ENCODE data around the gene OTUD1. TPM values are rescaled to one million over a fixed set of nuclear protein-coding genes. Genes with fewer than 3 reads are reported as not detected.

Gene OTUD1
- total RNA-seq, 1 donor from 2014 or later: 14.2 TPM

- DNase-seq (ENCODE audit: extremely low read depth, low read depth, low spot score): no peak
Measured at GRCh38 chr10:23421397-23421796, 17.5 kb upstream of the OTUD1 start.

GRCh38 chr10:23422003-23422411 is 16.9 kb upstream of the OTUD1 start:
- DNase-seq (ENCODE audit: extremely low read depth, low read depth, low spot score): no peak

- DNase-seq (ENCODE audit: extremely low read depth, low read depth, low spot score): no peak
Measured at GRCh38 chr10:23432166-23432565, 6.7 kb upstream of the OTUD1 start.

- no peak for DNase-seq (ENCODE audit: extremely low read depth, low read depth, low spot score)
Measured at GRCh38 chr10:23432639-23433038, 6.2 kb upstream of the OTUD1 start.

GRCh38 chr10:23433701-23434100 is 5.2 kb upstream of the OTUD1 start:
- no peak for DNase-seq (ENCODE audit: extremely low read depth, low read depth, low spot score)

DNA sequence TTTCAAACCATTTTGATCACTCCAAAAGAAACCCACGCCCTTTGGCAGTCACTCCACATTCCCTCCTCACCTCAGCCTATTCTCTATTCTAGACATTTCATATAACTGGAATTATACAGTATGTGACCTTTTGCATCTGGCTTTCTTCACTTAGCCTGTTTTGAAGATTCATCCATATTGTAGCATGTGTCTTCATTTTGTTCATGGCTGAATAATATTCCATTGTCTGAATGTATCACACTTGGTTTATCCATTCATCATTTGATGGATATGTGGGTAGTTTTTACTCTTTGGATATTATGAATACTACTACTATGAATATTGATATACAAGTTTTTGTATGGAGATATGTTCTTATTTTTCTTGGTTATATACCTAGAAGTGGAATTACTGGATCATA is 3.5 kb upstream of the OTUD1 start:
- no peak for DNase-seq (ENCODE audit: extremely low read depth, low read depth, low spot score)

DNA sequence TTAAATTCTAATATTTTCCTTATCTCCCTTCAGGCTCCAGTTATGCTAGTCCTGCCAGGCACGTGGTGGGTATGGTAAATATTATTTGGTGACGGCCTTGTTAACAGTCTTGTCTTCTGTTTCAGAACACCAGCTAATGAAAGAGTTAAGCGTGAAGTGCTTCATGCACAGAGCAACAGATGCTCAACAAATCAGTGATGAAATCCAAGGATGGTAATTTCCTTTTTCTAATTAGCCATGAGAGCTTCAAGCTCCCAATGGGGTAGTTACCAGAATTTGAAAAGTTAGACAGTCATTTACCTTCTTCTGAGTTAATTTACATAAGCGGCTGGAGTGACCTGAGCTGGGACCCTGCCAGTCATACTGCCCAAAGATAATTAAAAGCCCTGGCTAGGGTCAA is 1.9 kb upstream of the OTUD1 start:
- DNase-seq (ENCODE audit: extremely low read depth, low read depth, low spot score): no peak

GRCh38 chr10:23437963-23438546 is 820 bp upstream of the OTUD1 start:
- no peak for DNase-seq (ENCODE audit: extremely low read depth, low read depth, low spot score)

DNA sequence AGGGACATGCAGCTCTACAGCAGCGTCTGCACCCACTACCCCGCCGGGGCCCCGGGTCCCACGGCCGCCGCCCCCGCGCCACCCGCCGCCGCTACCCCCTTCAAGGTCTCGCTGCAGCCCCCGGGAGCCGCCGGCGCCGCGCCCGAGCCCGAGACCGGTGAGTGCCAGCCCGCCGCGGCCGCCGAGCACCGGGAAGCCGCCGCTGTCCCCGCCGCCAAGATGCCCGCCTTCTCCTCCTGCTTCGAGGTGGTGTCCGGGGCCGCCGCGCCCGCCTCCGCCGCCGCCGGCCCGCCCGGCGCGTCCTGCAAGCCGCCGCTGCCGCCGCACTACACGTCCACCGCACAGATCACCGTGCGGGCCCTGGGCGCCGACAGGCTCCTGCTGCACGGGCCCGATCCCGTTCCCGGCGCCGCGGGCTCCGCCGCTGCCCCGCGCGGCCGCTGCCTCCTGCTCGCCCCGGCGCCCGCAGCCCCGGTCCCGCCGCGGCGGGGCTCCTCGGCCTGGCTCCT is 631 bp downstream of the OTUD1 start:
- DNase-seq (ENCODE audit: extremely low read depth, low read depth, low spot score): no peak

- no peak for DNase-seq (ENCODE audit: extremely low read depth, low read depth, low spot score)
Measured at GRCh38 chr10:23439961-23440889, 1.4 kb downstream of the OTUD1 start.

DNA sequence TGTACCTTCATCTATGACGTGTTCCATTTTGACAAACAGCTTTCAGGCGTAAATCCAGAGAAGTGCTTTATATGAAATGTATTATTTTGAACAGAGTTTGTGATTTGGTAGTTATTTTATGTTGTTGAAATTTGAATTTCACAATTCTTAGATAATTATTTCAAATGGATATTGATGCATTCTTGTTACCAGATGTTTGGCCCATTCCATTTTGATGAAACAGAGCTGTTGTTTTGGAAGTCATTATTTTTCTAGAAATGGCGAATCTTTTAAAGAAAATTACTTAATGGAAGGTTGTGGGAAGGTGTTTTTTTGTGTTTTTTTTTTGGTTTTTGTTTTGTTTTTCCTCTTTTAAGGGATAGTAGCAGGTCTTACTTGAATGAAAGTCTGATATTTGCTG is 2.4 kb downstream of the OTUD1 start:
- no peak for DNase-seq (ENCODE audit: extremely low read depth, low read depth, low spot score)

- DNase-seq (ENCODE audit: extremely low read depth, low read depth, low spot score): no peak
Measured at GRCh38 chr10:23442936-23443335, 4.1 kb downstream of the OTUD1 start.

DNA sequence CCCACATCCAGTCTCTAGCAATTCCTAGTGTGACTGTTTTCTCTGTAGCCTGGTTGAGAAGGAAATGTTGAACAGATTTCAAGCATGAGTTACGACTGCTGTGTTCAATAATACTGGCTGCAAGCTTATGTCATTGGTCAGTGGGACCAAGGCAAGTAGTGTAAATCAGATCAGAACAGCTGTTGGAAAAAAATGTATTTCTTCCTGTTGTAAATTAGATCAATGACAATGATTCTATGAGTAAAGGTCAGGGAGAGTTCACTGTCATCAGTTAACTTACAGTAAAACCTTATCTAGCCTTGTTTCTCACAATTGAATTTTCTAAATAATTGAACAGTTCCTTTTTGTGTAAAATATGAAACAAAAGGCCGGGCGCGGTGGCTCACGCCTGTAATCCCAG is 6.7 kb downstream of the OTUD1 start:
- peak; percentile 58 for DNase-seq (ENCODE audit: extremely low read depth, low read depth, low spot score)

- DNase-seq (ENCODE audit: extremely low read depth, low read depth, low spot score): no peak
Measured at GRCh38 chr10:23448323-23448722, 9.4 kb downstream of the OTUD1 start.

DNA sequence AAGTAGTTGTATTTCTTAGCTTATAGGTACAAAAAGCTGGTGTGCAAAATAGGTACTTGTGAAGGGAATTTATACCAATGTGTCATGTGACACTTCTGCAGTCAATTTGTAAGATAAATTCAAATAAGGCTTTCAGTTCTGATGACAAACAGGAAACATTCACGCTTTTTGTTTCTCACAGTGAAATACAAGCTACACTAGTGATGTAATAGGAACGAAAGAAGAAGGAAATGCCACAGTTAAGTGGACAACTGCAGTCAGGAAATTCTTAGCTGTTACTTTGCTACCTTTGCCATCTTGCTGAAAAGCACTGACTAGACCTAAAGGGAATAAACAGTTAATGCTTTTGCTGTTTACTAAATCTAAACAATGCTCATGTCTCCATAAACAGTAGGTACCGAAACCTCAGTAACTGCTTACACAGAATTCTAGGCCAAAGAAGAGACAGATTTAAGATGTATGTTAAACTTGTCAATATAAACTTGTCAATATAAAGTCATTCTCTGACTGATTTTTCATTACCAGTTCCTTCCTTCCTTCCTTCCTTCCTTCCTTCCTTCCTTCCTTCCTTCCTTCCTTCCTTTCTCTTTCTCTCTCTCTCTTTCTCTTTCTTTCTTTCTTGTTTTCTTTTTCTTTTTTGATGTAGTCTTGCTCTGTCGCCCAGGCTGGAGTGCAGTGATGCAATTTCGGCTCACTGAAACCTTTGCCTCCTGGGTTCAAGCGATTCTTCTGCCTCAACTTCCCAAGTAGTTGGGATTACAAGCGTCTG is 10.1 kb downstream of the OTUD1 start:
- peak; percentile 41 for DNase-seq (ENCODE audit: extremely low read depth, low read depth, low spot score)

- DNase-seq (ENCODE audit: extremely low read depth, low read depth, low spot score): no peak
Measured at GRCh38 chr10:23452033-23452655, 13.3 kb downstream of the OTUD1 start.

- no peak for DNase-seq (ENCODE audit: extremely low read depth, low read depth, low spot score)
Measured at GRCh38 chr10:23453465-23453864, 14.6 kb downstream of the OTUD1 start.

GRCh38 chr10:23457632-23458417 is 18.9 kb downstream of the OTUD1 start:
- DNase-seq (ENCODE audit: extremely low read depth, low read depth, low spot score): no peak

DNA sequence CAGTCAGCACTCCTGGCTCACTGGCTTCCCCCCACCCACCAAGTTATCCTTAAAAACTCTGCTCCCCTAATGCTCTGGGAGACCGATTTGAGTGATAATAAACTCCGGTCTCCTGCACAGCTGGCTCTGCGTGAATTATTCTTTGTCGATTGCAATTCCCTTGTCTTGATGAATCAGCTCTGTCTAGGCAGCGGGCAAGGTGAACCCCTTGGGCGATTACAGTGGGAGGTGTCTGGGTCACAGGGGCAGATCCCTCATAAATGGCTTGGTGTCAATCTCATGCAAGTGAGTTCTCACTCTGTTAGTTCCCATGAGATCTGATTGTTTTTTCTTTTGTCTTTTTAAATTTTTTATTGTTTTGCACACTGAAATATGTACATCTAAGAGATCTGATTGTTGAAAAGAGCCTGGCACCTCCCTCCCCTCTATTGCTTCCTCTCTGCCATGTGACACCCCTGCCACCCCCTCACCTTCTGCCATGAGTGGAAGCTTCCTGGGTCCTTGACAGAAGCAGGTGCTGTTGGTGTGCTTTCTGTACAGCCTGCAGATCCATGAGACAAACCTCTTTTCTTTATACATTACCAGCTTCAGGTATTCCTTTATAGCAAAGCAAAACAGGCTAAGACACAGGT is 20.5 kb downstream of the OTUD1 start:
- DNase-seq (ENCODE audit: extremely low read depth, low read depth, low spot score): no peak

DNA sequence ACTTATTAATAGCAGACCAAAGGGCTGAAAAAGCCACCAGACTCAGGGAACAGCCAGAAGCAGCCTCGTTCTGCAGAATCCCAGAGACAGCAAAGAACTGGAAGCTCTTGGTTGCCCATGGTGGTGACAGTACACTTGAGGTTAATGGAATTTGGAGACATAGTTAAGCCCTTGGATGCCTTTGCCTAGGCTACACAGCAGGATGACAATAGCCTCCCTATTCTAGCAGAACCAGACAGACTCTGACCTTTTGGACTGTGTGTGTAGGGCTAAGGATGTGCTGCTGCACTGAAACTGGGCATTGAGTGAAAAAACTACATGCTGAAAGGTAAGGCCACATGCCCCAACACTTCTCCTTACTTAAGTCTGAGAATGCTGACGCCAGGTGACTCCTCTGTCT is 22.7 kb downstream of the OTUD1 start:
- no peak for DNase-seq (ENCODE audit: extremely low read depth, low read depth, low spot score)

Measured in glomerular endothelial cell (primary cell).